Occipital lobe (tissue), 2 donors: ENCODE data around the gene ACVR1B. TPM values are rescaled to one million over a fixed set of nuclear protein-coding genes. Genes with fewer than 3 reads are reported as not detected.

Experiments
- DNase-seq: peaks from one replicate; lab custom pipeline; 2025; lab: John Stamatoyannopoulos, UW
- total RNA-seq: library from RNA; depleted of rRNA; stranded (reverse); fragments of >200 nt; gene quantifications from one replicate; pipeline ENCODE4 v1.2.3, GENCODE V29; 2014

The ACVR1B gene
- total RNA-seq, 1 donor from 2014 or later, result 43.2 TPM

DNA sequence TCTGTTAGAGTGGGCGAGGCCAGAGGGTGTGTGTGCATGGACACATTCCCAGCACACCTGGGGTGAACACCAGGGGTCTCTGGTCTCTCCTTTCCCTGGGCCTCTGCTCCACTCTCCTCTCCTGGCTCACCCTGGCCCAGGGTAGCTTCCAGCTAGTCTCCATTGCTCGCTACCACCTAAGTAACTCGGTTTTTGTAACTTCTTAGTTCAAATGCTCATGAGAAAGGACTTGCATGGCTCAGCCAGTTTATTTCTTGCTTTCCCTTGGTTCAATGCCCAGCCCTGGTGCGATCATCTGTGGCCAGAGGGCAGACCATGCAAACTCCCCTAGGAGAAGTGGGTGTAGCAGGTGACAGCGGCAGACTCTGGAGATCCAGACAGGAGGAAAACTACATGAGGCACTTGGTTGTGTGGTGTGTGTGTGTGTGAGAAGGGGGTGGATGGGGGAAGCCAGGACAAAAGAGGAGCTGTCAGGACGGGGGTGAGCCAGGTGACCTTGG, 8.9 kb upstream of the ACVR1B start:
- no peak for DNase-seq

GRCh38 chr12:51943346-51943745, 8.2 kb upstream of the ACVR1B start:
- no peak for DNase-seq

DNA sequence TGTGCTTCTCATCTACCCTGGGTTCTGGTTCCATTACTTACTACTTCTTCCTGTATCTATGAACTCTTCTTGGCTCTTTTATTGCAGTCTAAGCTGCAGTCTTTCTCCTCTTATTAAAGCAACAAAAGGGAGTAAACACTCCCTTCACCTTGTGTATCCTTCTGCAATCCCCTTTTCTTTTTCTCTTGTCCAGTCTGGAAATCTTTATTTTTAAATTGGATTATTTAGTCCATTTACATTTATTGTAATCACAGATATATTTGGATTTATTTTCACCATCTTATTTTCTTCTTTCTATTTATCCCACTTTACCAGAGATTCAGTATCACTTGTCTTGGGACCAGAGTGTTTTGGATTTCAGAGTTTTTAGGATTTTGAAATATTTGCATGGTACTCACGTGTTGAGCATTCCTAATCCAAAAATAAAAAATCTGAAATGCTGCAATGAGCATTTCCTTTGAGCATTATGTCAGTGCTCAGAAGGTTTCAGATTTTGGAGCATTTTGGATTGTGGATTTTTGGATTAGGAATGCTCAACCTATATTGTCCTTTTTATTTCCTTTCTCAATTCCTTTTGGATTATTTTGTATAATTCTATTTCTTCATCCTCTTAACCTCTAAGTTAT, 6.8 kb upstream of the ACVR1B start:
- DNase-seq, result no peak

GRCh38 chr12:51947246-51947996, 4.1 kb upstream of the ACVR1B start:
- DNase-seq, result no peak

DNA sequence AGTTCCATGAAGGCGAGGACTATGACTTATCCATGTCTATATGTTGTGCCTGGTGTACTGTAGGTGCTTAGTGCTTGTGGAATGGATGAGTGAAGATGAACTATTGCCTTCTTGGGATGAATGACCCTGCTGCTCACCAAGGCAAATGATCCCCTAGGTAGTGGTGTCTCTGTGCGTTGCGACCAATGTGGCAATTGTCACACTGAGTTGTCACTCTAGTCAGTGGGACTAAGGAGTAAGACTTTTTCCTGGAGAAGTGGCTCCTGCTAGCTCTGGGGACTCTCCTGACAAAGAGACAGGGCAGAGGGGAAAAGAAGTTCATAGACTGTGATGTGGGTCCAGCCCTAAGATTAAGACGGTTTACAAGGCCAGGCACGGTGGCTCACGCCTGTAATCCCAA, 3.4 kb upstream of the ACVR1B start:
- DNase-seq, result no peak

DNA sequence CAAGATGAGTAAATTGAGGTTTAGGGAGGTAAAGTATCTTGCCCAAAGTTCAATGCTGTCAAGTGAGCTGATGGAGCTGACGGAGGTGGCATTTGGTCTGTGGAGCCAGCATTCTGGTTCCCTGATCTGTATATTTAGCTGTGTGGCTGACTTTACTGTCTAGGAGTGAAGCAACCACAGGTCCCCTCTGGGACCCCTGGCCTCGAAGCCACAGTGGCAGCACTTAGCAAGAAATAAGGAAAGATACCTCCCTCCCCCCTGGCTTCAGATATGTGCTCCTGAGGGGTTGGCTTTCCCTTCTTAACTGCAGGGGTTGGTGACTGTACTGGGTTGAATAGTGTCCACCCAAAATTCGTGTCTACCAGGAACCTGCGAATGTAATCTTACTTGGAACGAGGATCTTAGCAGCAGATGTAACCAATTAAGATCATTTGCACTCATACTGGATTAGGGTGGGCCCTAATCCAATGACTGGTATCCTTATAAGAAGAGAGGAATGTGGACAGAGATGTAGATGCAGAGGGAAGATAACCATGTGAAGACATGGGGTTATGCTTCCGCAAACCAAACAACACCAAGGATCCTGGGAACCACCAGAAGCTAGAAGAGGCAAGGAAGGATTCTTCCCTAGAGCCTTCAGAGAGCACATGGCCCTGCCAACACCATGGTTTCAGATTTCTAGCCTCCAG, 2.0 kb upstream of the ACVR1B start:
- DNase-seq, result no peak

DNA sequence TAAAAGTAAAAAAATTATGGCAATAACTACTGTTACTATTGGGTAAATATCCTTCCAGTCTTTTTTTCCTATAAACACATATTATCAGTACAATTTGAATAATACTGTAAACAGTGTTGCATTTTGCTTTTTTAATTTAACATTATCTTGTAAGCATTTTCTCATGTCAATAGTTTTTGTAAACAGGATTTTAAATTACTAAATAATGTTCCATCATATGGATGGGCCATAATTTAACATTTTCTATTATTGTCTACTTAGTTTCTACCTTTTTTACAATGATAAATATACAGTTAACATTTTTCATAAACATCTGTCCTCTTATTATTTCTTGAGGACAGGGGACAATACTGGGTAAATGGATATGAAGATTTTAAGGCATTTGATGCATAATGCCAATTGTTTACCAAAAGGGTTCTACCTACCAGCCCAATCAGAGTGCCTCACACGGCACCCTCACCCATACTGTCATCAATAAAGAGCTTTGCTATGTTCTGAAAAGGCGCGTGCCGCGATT, 759 bp upstream of the ACVR1B start:
- no peak for DNase-seq

DNA sequence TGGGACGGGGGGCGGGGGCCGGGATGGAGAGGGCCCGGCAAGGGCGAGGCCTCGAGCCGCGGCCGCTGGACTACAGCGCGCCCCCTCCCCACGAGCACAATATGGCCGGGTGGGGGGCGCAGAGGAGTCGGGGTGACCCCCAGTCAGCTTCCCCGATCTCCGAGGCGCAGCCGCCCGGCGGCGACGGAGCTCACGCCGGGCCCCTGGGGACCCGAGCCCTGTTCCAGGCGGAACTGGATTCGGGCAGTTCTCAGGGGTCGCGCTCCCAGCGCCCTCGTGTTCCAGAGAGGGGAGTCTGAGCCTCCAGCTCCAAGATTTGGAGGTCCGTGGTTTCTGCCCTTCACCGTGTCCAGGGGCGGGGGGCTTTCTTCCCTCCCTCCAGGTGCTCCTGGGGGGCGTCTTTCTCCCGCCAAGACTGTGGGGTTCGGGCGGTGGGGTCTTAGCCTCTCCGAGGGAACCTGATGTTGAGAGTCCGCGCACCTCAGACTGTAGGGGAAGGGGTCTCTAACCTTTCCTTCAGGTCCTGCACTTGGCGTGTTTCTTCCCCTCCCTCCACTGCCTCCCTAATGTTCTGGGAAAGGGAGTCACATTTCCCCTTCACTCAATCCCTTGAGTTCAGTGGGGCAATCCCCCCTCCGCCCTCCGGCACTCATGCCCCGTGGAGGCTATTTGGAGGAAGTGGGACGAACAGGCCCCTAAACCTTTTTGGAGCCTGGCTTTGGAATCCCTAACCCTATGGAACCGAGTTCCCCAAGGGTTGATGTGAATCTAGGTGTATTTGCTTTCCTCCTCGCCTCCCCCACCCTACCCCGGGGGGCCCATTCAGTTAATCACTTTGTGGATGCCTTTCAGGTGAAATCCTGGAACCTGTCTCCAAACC, 584 bp downstream of the ACVR1B start:
- DNase-seq, result no peak

DNA sequence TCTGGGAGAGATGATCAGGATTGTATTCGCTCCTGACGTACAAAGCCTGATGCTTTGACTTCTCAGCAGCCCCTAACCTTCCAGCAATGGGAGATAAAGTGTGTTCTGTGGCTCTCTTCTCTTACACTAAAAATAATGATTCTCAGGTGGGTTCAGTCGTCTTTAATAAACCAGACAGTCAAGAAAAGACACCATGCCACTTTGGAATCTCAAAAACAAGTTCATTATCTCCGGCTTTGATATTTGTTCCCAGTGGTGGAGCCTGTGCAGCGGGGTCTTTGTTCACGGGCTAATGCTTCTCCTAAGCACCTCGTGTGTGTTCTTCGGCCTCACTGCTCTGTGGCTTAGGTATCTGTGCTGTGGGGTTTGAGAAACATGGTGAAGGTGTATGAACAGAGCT, 1.6 kb downstream of the ACVR1B start:
- no peak for DNase-seq

- DNase-seq, result no peak
Observed at GRCh38 chr12:51953864-51954263, 2.4 kb downstream of the ACVR1B start.

DNA sequence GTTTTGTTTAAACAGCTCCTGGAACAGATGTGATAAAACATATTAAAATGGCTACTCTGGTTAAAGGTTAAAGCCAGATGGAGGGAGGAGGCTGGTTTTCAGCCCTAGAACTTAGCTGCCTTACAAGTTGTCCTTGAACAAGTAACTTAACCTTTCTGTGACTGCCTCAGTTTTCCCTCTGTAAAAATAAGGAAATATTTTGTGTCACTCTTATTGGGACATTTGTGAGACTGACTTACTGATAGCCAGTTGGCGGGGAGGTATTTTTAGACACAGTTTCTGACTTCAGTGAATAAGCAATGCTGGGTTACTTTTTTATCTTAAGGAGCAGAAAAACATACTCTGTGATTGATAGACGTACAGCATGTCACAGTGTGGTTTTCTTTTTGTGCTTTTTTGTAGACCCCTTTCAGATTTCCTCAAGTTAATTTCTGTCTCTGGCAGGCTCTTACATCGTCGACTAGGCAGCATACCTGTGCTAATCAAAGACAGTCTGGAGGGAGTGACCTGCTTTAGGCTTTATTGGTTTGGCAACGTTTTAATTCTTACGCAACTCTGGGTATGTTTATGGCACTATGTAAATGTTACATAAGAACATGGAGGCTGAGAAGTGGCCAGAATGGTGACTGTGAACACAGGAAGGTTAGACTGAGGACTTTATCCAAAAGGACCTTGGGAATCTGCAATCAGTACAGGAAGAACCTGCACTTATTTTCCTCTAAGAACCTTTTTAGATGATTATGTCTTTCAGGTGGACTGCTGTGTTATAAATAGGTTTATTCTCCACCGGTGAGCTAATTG, 3.3 kb downstream of the ACVR1B start:
- no peak for DNase-seq

DNA sequence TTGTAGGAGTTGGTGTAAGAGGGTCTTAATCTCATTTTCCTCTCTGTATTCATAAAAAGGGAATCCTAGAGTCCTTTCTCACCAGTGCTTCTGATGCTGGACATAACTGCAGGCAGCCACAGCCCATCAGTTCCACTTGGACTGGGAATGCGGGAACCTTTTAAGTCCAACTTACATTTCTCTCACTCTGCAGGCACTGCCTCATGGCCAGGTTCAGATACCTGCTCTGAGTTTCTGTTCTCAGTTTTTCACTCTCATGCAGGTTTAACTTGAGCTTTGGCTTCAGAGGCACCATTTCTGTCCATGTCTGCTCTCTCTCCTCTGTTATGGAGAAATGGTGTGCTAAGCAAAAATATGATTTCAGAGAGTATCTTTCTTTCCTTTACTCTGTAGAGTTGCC, 4.2 kb downstream of the ACVR1B start:
- no peak for DNase-seq

DNA sequence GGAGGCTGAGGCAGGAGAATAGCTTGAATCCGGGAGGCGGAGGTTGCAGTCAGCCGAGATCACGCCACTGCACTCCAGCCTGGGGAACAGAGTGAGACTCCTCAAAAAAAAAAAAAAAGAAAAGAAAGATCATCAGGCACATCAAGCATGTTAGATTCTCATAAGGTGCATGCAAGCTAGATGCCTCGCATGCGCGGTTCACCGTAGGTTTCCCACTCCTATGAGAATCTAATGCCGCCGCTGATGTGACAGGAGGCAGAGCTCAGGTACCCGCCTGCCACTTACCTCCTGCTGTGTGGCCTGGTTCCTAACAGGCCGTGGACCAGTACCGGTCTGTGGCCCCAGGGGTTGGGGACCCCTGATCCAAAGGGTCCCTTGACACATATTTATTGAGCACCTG, 7.0 kb downstream of the ACVR1B start:
- DNase-seq, result no peak

DNA sequence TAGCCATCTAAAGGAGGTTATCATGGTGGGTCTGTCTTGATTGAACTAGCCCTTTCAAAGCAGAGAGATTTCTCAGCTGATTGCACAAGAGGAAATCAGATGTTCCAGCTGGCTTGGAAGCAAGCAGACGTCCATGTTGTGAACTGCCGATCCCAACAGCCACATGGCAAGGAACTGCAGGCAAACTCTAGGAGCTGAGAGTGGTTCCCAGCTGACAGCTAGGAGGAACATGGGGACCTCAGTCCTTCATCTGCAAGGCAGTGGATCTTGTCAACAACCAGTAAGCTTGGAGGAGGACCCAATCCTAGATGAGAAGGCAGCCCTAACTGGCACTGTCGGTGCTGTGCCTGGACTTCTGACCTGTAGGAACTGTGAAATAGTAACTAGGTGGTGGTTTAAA, 7.7 kb downstream of the ACVR1B start:
- DNase-seq, result no peak

DNA sequence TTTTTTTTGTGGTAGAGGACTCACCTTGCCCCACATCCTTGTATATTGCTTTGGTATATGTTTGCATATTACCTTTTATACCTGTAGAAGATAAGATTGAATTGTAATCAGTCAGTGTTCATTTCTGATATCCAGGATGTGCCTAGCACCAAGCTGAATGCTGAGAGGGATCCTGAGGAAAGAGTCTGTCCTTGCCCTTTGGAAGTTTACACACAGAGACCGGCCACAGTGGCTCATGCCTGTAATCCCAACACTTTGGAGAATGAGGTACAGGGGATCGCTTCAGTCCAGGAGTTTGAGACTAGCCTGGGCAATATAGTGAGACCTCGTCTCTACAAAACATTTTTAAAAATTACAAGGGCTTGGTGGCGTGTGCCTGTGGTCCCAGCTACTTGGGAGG, 8.4 kb downstream of the ACVR1B start:
- DNase-seq, result no peak

DNA sequence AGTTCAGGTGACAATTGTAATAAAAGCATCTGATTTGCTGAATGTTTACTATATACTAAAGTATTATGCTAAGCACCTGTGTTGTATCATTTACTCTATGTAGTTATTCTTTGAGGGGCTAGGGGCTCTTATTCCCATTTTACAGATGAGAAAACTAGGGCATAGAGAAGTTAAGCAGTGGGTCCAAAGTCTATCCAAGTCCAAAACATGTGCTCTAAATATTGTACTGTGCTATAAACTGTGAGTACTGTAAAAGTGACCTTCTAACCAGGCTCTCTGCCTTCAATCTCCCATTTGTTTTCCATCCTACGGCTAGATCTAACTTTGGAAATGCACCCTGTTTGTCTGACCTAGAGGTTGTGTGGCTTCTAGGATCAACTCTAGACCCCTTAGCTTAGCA, 9.0 kb downstream of the ACVR1B start:
- DNase-seq, result no peak

- DNase-seq, result no peak
Observed at GRCh38 chr12:51960890-51961289, 9.4 kb downstream of the ACVR1B start.

DNA sequence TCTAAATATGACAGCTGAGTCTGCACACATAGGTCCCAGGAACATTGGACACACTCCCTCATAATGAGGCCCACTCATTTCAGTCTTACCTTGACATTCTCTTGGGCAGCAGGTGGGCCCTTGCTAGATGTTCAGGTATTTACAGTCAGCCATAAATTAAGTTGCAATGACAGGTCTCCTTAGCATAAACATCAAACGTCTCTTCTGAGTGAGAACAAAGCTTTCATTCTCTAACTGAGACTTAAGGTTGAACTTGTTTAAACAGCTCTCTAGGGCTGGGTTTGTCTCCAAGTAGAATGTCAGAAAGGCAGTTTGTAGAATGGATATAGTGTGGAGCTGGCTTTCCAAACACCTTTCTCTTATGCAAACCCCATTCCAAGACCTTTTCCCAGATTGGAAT, 10.3 kb downstream of the ACVR1B start:
- DNase-seq, result no peak

- DNase-seq, result no peak
Observed at GRCh38 chr12:51962737-51963136, 11.2 kb downstream of the ACVR1B start.

DNA sequence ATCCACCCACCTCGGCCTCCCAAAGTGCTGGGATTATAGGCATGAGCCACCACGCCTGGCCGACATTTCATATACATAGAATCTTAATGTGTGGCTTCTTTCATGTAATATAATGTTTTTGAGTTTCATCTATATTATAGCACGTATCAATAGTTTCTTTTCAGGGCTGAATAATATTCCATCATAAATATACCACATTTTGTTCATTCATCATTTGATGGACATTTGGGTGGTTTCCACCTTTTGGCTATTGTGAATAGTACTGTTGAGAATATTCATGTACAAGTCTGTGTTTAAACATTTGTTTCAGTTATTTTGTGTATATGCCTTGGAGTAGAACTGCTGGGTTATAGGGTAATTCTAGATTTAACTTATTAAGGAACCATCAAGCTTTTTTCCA, 12.0 kb downstream of the ACVR1B start:
- no peak for DNase-seq

DNA sequence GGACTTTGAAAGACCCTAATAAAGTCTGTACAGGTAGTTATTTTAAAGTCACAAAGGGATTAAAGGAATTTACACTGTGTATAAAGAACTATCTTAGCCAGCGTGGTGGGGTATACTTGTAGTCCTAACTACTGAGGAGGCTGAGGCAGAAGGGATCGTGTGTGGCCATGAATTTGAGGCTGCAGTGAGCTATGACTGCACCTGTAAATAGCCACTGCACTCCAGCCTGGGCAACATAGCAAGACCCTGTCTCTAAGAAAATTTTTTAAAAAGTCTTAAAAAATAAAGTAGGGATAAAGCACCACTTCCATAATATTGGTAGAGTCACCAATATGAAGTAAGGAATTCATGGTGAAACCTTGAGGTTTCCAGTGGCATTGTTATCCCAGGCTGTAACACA, 18.1 kb downstream of the ACVR1B start:
- no peak for DNase-seq
